Right lobe of liver (tissue), 6 donors: ENCODE data around the gene ZNF300. TPM values are rescaled to one million over a fixed set of nuclear protein-coding genes. Genes with fewer than 3 reads are reported as not detected.

ENCODE experiments used
- ATAC-seq, 4 donors: fragments of 200-7000 bp; cut with Tn5 transposase; one replicate each; pipeline ENCODE4 v1.9.1; 2020; ENCODE audit warnings: mild to moderate bottlenecking in 4 of 4, moderate library complexity in 4 of 4
- DNase-seq, 3 donors: peaks; one replicate each; pipeline ENCODE4 v3.0.0-alpha.2; 2020
- H3K27ac ChIP-seq, 3 donors: fragments of 200-600 bp; one replicate each; pipeline ENCODE4 v1.8.0; 2022
- H3K27me3 ChIP-seq, 2 donors: fragments of 200-600 bp; one replicate each; pipeline ENCODE4 v1.8.0; 2022
- H3K36me3 ChIP-seq, 4 donors: fragments of 200-600 bp; sonication (generic) in 1 of 4; one replicate each; pipeline versions ENCODE4 v1.5.1 to v1.8.0; 2017 to 2022; ENCODE audit warnings: control low read depth in 1 of 4
- H3K4me1 ChIP-seq, 4 donors: fragments of 200-600 bp; sonication (generic) in 1 of 4; one replicate each; pipeline versions ENCODE4 v1.5.1 to v1.8.0; 2017 to 2022; ENCODE audit warnings: control low read depth in 1 of 4
- H3K4me3 ChIP-seq, 3 donors: fragments of 200-600 bp; one replicate each; pipeline ENCODE4 v1.8.0; 2022
- H3K9me3 ChIP-seq, 4 donors: fragments of 200-600 bp; sonication (generic) in 1 of 4; one replicate each; pipeline versions ENCODE4 v1.5.1 to v1.8.0; 2017 to 2022; ENCODE audit warnings: control low read depth in 1 of 4
- CTCF ChIP-seq, 4 donors: fragments of 200-600 bp in 3 of 4; fragments of 450-650 bp in 1 of 4; IDR thresholded peaks; one replicate each; pipeline versions ENCODE4 v1.5.1 to v1.8.0; 2016 to 2022; ENCODE audit warnings: antibody characterized with exemption in 4 of 4, mild to moderate bottlenecking in 2 of 4
- POLR2A ChIP-seq: fragments of 450-650 bp; IDR thresholded peaks from one replicate; pipeline ENCODE4 v1.6.1; 2017; ENCODE audit warnings: antibody characterized with exemption, mild to moderate bottlenecking
- WGBS: methylation state at CpG from one replicate; pipeline ENCODE4 v1.1.6; 2018; ENCODE audit warnings: low coverage, low lambda C conversion rate; ENCODE audit not compliant: insufficient coverage; ENCODE audit errors: missing lambda C conversion rate; 5-methylcytosine and 5-hydroxymethylcytosine counted together
- intact Hi-C, 2 donors: fragments of 100-400 bp; cut with DNase I; formaldehyde crosslinking; loops; one replicate each; pipeline versions ENCODE4 v1.11.2 to v1.14.1; 2022
- total RNA-seq, 6 experiments: library from RNA; depleted of rRNA in 2 of 6; stranded (reverse); fragments of >200 nt in 2 of 6; fragmentation: NEBNext Ultra II Directional in 3 of 6; extraction: Animal tissue kit (Norgen Biotek cat#: 25700) in 3 of 6; gene quantifications; one replicate each; pipeline versions ENCODE4 v1.1.0 to v1.2.4, GENCODE V29; 2016 to 2023
- donor health status: DM: no; HTN: yes; CAD: no.
- donor health status: DM: no; HTN: no; CAD: no.
- donor health status: DM: no; HTN: no; CAD: no.
- donor health status: DM: no; HTN: yes; CAD: no.
- donor health status: DM: no; HTN: yes; CAD: no.

ZNF300 gene
- total RNA-seq, 6 experiments from 2014 or later, result 0.18 to 1.0 (median 0.58) TPM

- ATAC-seq, result no peak
- no peaks in the 10 kb centered on the region for H3K4me1 ChIP-seq
- no peaks in the 10 kb centered on the region for H3K27me3 ChIP-seq
- WGBS, result 75% methylated on average over 1 of the region's 1 CpG
- peak overlapping the region in 1 of 3 donors; percentile 56 for H3K4me3 ChIP-seq
- no peak for TF ChIP-seq CTCF (IDR thresholded peaks at IDR 0.05)
- H3K27ac ChIP-seq, result no peak overlapping the region
- intact Hi-C loops, result no loop called here
- no peak for DNase-seq
- H3K9me3 ChIP-seq, result peaks cover 0 to 24% (median 0%) of the 10 kb centered on the region in 4 donors
- no peaks in the 10 kb centered on the region for H3K36me3 ChIP-seq
Measured at GRCh38 chr5:150945486-150945885, 40.7 kb upstream of the ZNF300 start.

DNA sequence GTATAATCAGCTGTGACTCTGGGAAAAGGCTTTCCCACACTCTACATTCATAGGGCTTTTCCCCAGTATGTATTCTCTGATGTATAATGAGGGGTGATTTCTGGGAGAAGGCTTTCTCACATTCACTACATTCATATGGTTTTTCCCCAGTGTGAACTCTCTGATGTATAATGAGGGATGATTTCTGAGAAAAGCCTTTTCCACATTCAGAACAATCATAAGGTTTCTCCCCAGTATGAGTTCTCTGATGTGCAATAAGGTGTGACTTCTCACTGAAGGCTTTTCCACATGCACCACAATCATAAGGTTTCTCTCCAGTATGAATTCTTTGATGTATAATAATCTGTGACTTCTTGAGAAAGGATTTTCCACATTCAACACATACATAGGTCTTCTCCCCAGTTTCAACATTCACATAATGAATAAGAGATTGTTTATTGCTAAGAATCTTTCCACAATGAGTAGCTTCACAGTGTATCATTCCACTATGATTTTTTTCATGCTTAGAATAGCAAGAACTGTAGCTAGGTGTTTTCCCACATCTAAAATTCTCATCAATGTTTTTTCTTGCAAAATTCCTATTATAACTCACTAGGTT, 26.7 kb upstream of the ZNF300 start:
- H3K36me3 ChIP-seq, result no peaks in the 10 kb centered on the region
- H3K27me3 ChIP-seq, result no peaks in the 10 kb centered on the region
- DNase-seq, result no peak
- no peak for TF ChIP-seq CTCF (IDR thresholded peaks at IDR 0.05)
- TF ChIP-seq POLR2A, result no peak
- H3K9me3 ChIP-seq, result peaks cover 3 to 70% (median 23%) of the 10 kb centered on the region in 4 donors
- no peak for ATAC-seq
- no peak overlapping the region for H3K4me3 ChIP-seq
- H3K27ac ChIP-seq, result no peak overlapping the region
- H3K4me1 ChIP-seq, result no peaks in the 10 kb centered on the region
- intact Hi-C loops, result no loop called here

DNA sequence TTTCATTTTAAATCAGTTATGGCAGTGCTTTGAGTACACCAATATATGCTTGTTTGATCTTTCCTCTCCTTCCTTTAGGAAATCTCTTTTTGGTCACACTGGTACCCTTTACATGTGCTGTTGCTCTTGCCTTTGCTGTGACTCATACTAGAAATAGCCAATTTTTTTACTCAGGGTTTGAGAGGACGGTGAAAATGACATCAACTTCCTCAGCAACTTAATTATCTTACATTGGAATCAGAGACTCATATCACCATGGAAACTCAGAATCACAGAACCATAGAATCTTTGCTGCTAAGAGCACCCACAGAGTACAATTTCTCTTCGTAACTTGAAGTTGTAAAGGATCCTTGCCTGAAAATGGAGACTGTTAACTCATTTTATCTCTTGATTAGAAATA, 13.8 kb upstream of the ZNF300 start:
- no peak for DNase-seq
- ATAC-seq, result no peak
- Histone ChIP-seq H3K9me3 (peaks cover 0 to 5% (median 4%) of the 10 kb centered on the region in 4 donors), H3K27me3 (no peaks in the 10 kb centered on the region), H3K4me1 (no peaks in the 10 kb centered on the region), H3K27ac (no peak overlapping the region), H3K36me3 (no peaks in the 10 kb centered on the region), H3K4me3 (no peak overlapping the region)
- TF ChIP-seq CTCF (IDR thresholded peaks at IDR 0.05) (no peak), POLR2A (no peak)
- WGBS, result 34% methylated on average over 2 of the region's 2 CpGs
- intact Hi-C loops, result no loop called here

DNA sequence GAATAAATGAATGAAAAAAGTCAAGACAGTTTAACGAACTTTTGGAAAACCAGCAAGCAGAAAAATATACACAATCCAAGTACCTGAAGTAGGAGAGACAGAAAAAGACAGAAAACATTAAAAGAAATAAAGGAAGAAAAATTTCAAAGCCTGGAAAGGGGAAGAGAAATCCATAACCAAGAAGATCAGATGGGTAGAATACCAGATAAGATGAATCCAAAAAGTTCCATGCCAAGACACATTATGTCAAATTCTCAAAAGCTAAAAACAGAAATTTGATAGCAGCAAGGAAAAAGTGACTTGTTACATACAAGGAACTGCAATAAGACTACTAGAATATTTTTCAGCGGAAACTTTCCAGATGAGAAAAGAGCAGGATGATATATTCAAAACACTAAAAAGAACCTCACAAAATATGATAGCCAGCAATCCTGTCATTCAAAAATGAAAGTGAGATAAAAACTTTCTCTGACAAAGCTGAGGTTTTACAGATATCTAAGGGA, 7.6 kb upstream of the ZNF300 start:
- H3K4me1 ChIP-seq, result no peaks in the 10 kb centered on the region
- no peaks in the 10 kb centered on the region for H3K36me3 ChIP-seq
- peaks cover 0 to 8% (median 0%) of the 10 kb centered on the region in 4 donors for H3K9me3 ChIP-seq
- DNase-seq, result no peak
- no peak for TF ChIP-seq CTCF (IDR thresholded peaks at IDR 0.05)
- TF ChIP-seq POLR2A, result no peak
- no peaks in the 10 kb centered on the region for H3K27me3 ChIP-seq
- no peak for ATAC-seq
- H3K27ac ChIP-seq, result no peak overlapping the region
- intact Hi-C loops, result no loop called here
- H3K4me3 ChIP-seq, result no peak overlapping the region
- WGBS, result 64% methylated on average over 2 of the region's 2 CpGs

GRCh38 chr5:150905312-150905683, 518 bp upstream of the ZNF300 start:
- DNase-seq (no peak), ATAC-seq (no peak)
- no peaks in the 10 kb centered on the region for H3K27me3 ChIP-seq
- peaks cover 0 to 5% (median 2%) of the 10 kb centered on the region in 4 donors for H3K9me3 ChIP-seq
- TF ChIP-seq CTCF (IDR thresholded peaks at IDR 0.05) (no peak), POLR2A (no peak)
- no peak overlapping the region for H3K27ac ChIP-seq
- no peaks in the 10 kb centered on the region for H3K4me1 ChIP-seq
- intact Hi-C loops, result no loop called here
- H3K4me3 ChIP-seq, result peak overlapping the region; percentile 22 to 56 (median 43)
- WGBS, result 17% methylated on average over 3 of the region's 4 CpGs
- no peaks in the 10 kb centered on the region for H3K36me3 ChIP-seq
